Adrenal gland (tissue), 12 donors: ENCODE measurements around the gene ARHGAP35. TPM values are rescaled to one million over a fixed set of nuclear protein-coding genes. Genes with fewer than 3 reads are reported as not detected.
A peak's percentile ranks its signal among the peaks of the same experiment; 100 is the strongest.

ENCODE experiments used
- DNase-seq, 7 donors: peaks; one replicate each; pipeline ENCODE4 v3.0.0-alpha.2; 2019 to 2020
- H3K27ac ChIP-seq, 5 donors: fragments of 200-600 bp; sonication (generic) in 4 of 5; 1 replicate in 3 of 5; 2 replicates in 2 of 5; pipeline versions ENCODE4 v1.5.1 to v1.8.0; 2016 to 2020; ENCODE audit warnings: mild to moderate bottlenecking in 1 of 5
- H3K27me3 ChIP-seq: fragments of 200-600 bp; 2 replicates; pipeline ENCODE4 v1.8.0; 2021
- H3K36me3 ChIP-seq, 2 donors: fragments of 200-600 bp; replicated peaks in 1 of 2; 1 replicate in 1 of 2; 2 replicates in 1 of 2; pipeline versions ENCODE4 v1.5.1 to v1.8.0; 2018 to 2022
- H3K4me1 ChIP-seq, 2 donors: fragments of 200-600 bp; replicated peaks in 1 of 2; 1 replicate in 1 of 2; 2 replicates in 1 of 2; pipeline versions ENCODE4 v1.5.1 to v1.8.0; 2018 to 2021
- H3K4me3 ChIP-seq, 4 donors: fragments of 200-600 bp; sonication (generic) in 3 of 4; one replicate each; pipeline ENCODE4 v1.5.1; 2016 to 2018
- H3K9me3 ChIP-seq, 3 donors: fragments of 200-600 bp; sonication (generic) in 1 of 3; replicated peaks in 1 of 3; 1 replicate in 2 of 3; 2 replicates in 1 of 3; pipeline versions ENCODE4 v1.5.1 to v1.8.0; 2016 to 2021
- CTCF ChIP-seq, 6 experiments: fragments of 450-650 bp in 4 of 6; fragments of 200-600 bp in 2 of 6; sonication (generic) in 1 of 6; IDR thresholded peaks; 1 replicate in 5 of 6; 2 replicates in 1 of 6; pipeline versions ENCODE4 v1.5.1 to v1.8.0; 2016 to 2021; ENCODE audit warnings: antibody characterized with exemption in 6 of 6, mild to moderate bottlenecking in 2 of 6, moderate library complexity in 1 of 6
- POLR2A ChIP-seq, 2 donors: fragments of 450-650 bp; IDR thresholded peaks; one replicate each; pipeline ENCODE4 v1.6.1; 2017; ENCODE audit warnings: antibody characterized with exemption in 2 of 2, mild to moderate bottlenecking in 2 of 2, moderate library complexity in 1 of 2
- WGBS, 4 donors: extraction: QIAGEN DNeasy Blood & Tissue Kit in 2 of 4; methylation state at CpG; one replicate each; pipeline versions ENCODE4 v1.1.5 to v1.1.7; 2013 to 2017; 5-methylcytosine and 5-hydroxymethylcytosine counted together
- intact Hi-C, 2 donors: fragments of 100-400 bp; cut with DNase I; formaldehyde crosslinking; loops; one replicate each; pipeline versions ENCODE4 v1.14.1 to v1.15.0; 2022 to 2023
- polyA plus RNA-seq, 3 donors: library from polyadenylated mRNA; stranded (reverse); fragments of 200-250 nt in 2 of 3; fragments of 350-450 nt in 1 of 3; fragmentation: Illumina TruSeq in 1 of 3; extraction: RNeasy Lipid Tissue Mini Kit (QIAGEN cat#74804) in 1 of 3; gene quantifications; one replicate each; pipeline ENCODE4 v1.2.3, GENCODE V29; 2013 to 2014
- total RNA-seq, 9 donors: library from RNA; depleted of rRNA in 4 of 9; stranded (reverse); fragments of >200 nt in 4 of 9; fragments of 120-200 nt in 1 of 9; fragmentation: NEBNext Ultra II Directional in 1 of 9; extraction: Animal tissue kit (Norgen Biotek cat#: 25700) in 1 of 9; gene quantifications; one replicate each; pipeline versions ENCODE4 v1.1.0 to v1.2.4, GENCODE V29; 2013 to 2023
- donor health status: healthy with polysubstance abuse.
- donor health status: Bipolar disorder and iron deficiency.
- donor health status: DM: yes; HTN: yes; CAD: no.
- donor health status: DM: no; HTN: no; CAD: no.
- donor health status: DM: no; HTN: no; CAD: no.
- donor health status: DM: yes; HTN: yes; CAD: no.

Gene ARHGAP35
- total and polyA plus RNA-seq, 12 donors, result 7.0 to 48.3 (median 38.9) TPM

GRCh38 chr19:46823049-46823448 lies 37.7 kb upstream of the ARHGAP35 start:
- no peak for DNase-seq
- 80 to 89% (median 81%) methylated on average over 6 of the region's 6 CpGs for WGBS, 4 donors
- Histone ChIP-seq H3K27me3 (no peaks in the 10 kb centered on the region), H3K4me3 (no peak overlapping the region), H3K36me3 (no peaks in the 10 kb centered on the region), H3K27ac (no peak overlapping the region), H3K4me1 (no peaks in the 10 kb centered on the region), H3K9me3 (no peaks in the 10 kb centered on the region)
- TF ChIP-seq CTCF (IDR thresholded peaks at IDR 0.05) (no peak), POLR2A (IDR thresholded peaks at IDR 0.05) (no peak)
- intact Hi-C loops, result loop anchor here in 1 of 2 donors (10.0 kb wide), 1 partner anchor 198 kb away; the partner anchor contains the start of gene PTGIR

GRCh38 chr19:46824890-46825730 lies 35.7 kb upstream of the ARHGAP35 start:
- DNase-seq, result peak in 1 of 7 donors; percentile 32
- Histone ChIP-seq H3K9me3 (no peaks in the 10 kb centered on the region), H3K27ac (peak overlapping the region in 2 of 5 donors; percentile 17 to 47), H3K27me3 (no peaks in the 10 kb centered on the region), H3K4me3 (no peak overlapping the region), H3K4me1 (no peaks in the 10 kb centered on the region), H3K36me3 (no peaks in the 10 kb centered on the region)
- intact Hi-C loops, result loop anchor here in 1 of 2 donors (10.0 kb wide), 1 partner anchor 200 kb away; the partner anchor contains the start of gene PTGIR
- TF ChIP-seq CTCF (IDR thresholded peaks at IDR 0.05) (no peak), POLR2A (IDR thresholded peaks at IDR 0.05) (no peak)
- 71 to 88% (median 82%) methylated on average over 21 of the region's 21 CpGs for WGBS, 4 donors

- H3K27me3 ChIP-seq, result no peaks in the 10 kb centered on the region
- no peak for TF ChIP-seq CTCF (IDR thresholded peaks at IDR 0.05)
- TF ChIP-seq POLR2A (IDR thresholded peaks at IDR 0.05), result no peak
- WGBS, 4 donors, result 72 to 81% (median 74%) methylated on average over 5 of the region's 5 CpGs
These were observed 35.1 kb upstream of the ARHGAP35 start for GRCh38 chr19:46825731-46826055.

GRCh38 chr19:46828484-46828883 lies 32.3 kb upstream of the ARHGAP35 start:
- 53 to 67% (median 60%) methylated on average over 5 of the region's 5 CpGs for whole genome bisulfite sequencing, 4 donors
- Histone ChIP-seq H3K9me3 (no peaks in the 10 kb centered on the region), H3K27me3 (no peaks in the 10 kb centered on the region), H3K4me1 (no peaks in the 10 kb centered on the region), H3K4me3 (no peak overlapping the region), H3K27ac (no peak overlapping the region), H3K36me3 (no peaks in the 10 kb centered on the region)
- no peak for TF ChIP-seq CTCF (IDR thresholded peaks at IDR 0.05)
- TF ChIP-seq POLR2A (IDR thresholded peaks at IDR 0.05), result no peak
- intact Hi-C loops, result loop anchor here in 1 of 2 donors (10.0 kb wide), 1 partner anchor 204 kb away; the partner anchor contains the start of gene PTGIR
- peak in 2 of 7 donors; percentile 41 to 49 for DNase-seq

More at GRCh38 chr19:46825731-46826055, 35.1 kb upstream of the ARHGAP35 start:
- no peaks in the 10 kb centered on the region for H3K4me1 ChIP-seq
- DNase-seq, result no peak
- no peaks in the 10 kb centered on the region for H3K36me3 ChIP-seq
- H3K9me3 ChIP-seq, result no peaks in the 10 kb centered on the region
- H3K27ac ChIP-seq, result no peak overlapping the region
- no peak overlapping the region for H3K4me3 ChIP-seq
- intact Hi-C loops, result loop anchor here in 1 of 2 donors (10.0 kb wide), 1 partner anchor 201 kb away; the partner anchor contains the start of gene PTGIR
